SK-N-MC (cell line): ENCODE data around the gene IGFL1.
"Not testable (repeated sequence)": the region's sequence is repeated elsewhere in the genome, so short reads cannot be mapped to it uniquely, and the experiment has no call there.

Experiments used
- DNase-seq: peaks from one replicate; pipeline ENCODE4 v3.0.0-alpha.2; 2011; ENCODE audit warnings: low read depth, low spot score
- H3K27ac ChIP-seq: fragments of 200-600 bp; sonication (generic); 2 replicates; pipeline ENCODE4 v1.5.1; 2016; ENCODE audit warnings: mixed run types
- H3K36me3 ChIP-seq: fragments of 200-600 bp; sonication (generic); 2 replicates; pipeline ENCODE4 v1.6.1; 2017; ENCODE audit warnings: antibody characterized with exemption, low read length, mixed read lengths; ENCODE audit not compliant: insufficient read depth
- H3K4me3 ChIP-seq: fragments of 200-600 bp; sonication (generic); 2 replicates; pipeline ENCODE4 v1.5.1; 2016
- H3K9ac ChIP-seq: fragments of 200-600 bp; sonication (generic); 2 replicates; pipeline ENCODE4 v1.8.0; 2017; ENCODE audit warnings: mixed run types, mixed read lengths; ENCODE audit not compliant: insufficient read length
- H3K9me3 ChIP-seq: fragments of 200-600 bp; sonication (generic); 2 replicates; pipeline ENCODE4 v1.6.1; 2017; ENCODE audit warnings: low read depth, mild to moderate bottlenecking, antibody characterized with exemption, low read length, moderate library complexity, mixed read lengths
- EZH2 ChIP-seq: fragments of 200-600 bp; sonication (generic); IDR thresholded peaks from one replicate; pipeline ENCODE4 v1.6.1; 2017; ENCODE audit warnings: antibody characterized with exemption
- FOXP2 ChIP-seq: optimal IDR thresholded peaks from 2 replicates; pipeline ENCODE3; 2011; ENCODE audit warnings: mild to moderate bottlenecking, moderate library complexity; ENCODE audit not compliant: insufficient read depth; ENCODE audit errors: extremely low read length, control extremely low read depth
- POLR2AphosphoS5 ChIP-seq: IDR thresholded peaks from 2 replicates; pipeline ENCODE4 v1.6.1; 2012; ENCODE audit warnings: mild to moderate bottlenecking, low read depth, low read length, borderline replicate concordance

IGFL1 gene

DNA sequence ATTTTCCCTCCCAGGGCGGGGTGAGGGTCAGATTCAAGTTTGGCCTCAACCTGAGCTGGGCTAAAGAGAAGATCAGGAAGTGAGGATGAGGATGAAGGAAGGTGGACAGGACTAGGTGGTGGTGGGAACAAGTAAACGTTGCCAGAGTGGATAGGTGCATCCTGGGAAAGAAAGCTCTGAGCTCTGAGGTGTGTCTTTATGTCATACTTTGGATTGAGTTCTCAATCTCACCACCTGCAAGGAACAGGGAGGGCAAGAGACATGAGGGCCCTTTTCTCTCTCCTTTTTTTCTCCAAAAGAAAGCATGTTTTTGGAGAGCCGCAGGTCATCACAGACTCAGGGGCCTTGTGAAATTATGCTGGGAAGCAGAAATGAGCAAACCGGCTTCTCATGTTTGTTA, 38.2 kb upstream of the IGFL1 start:
- no peak for DNase-seq
- no peaks in the 10 kb centered on the region for H3K36me3 ChIP-seq
- no peak overlapping the region for H3K27ac ChIP-seq
- H3K4me3 ChIP-seq, result no peak overlapping the region
- H3K9ac ChIP-seq, result no peak overlapping the region
- TF ChIP-seq POLR2AphosphoS5, result no peak
- TF ChIP-seq EZH2, result no peak
- no peak for TF ChIP-seq FOXP2
- no peaks in the 10 kb centered on the region for H3K9me3 ChIP-seq

DNA sequence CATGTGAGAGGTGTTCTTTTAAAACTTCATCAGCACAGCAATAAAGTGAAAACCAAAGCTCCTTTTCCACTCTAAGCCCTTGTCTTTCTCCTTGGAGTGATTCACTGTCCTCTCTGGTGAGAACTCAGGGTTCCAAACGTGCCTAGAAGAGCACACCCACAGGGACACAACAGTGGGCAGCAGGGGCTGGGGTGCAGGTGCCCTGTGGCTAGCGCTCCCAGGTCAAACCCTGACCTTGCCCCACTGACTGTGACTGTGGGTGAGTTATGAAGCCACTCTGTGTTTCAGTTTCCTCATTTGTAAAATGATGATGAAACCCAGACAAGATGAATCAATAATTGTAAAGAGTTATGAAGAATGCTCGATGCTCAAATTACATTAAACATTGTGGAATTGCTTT, 37.6 kb upstream of the IGFL1 start:
- Histone ChIP-seq H3K36me3 (no peaks in the 10 kb centered on the region), H3K9ac (no peak overlapping the region), H3K4me3 (no peak overlapping the region), H3K27ac (no peak overlapping the region), H3K9me3 (no peaks in the 10 kb centered on the region)
- TF ChIP-seq EZH2 (no peak), POLR2AphosphoS5 (no peak), FOXP2 (no peak)
- no peak for DNase-seq

DNA sequence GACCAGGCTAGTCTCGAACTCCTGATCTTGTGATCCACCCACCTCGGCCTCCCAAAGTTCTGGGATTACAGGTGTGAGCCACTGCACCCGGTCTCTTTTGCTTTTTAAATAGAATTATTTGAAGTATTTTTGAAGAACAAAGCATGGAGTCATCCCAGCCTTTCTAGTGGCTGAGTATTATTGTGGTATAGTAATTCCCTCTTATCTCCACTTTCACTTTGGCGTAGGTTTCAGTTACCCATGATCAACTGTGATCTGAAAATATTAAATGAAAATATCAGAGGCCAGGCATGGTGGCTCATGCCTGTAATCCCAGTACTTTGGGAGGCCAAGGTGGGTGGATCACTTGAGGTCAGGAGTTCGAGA, 36.9 kb upstream of the IGFL1 start:
- not testable (repeated sequence) for H3K9ac ChIP-seq, H3K36me3 ChIP-seq, H3K4me3 ChIP-seq, DNase-seq, H3K9me3 ChIP-seq, H3K27ac ChIP-seq

DNA sequence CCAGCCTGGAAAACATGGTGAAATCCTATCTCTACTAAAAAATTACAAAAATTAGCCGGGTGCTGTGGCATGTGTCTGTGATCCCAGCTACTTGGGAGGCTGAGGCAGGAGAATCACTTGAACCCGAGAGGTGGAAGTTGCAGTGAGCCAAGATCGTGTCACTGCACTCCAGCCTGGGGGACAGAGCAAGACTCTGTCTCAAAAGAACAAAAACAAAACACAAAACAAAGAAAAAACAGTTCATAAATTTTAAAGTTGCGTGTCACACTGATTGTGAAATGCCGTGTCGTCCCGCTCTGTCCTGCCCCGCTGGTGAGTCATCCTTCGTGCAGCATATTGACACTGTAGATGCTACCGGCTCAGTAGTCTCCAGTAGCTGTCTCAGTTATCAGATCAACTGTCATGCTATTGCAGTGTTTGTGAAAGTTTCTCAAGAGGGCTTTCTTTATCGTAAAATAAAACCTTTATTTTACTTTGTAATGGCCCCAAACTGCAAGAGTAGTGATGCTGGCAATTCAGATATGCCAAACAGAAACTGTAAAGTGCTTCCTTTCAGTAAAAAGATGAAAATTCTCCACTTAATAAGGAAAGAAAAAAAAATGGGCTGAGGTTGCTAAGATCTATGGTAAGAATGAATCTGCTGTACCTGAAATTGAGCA, 36.4 kb upstream of the IGFL1 start:
- Histone ChIP-seq H3K9ac (no peak overlapping the region), H3K9me3 (no peaks in the 10 kb centered on the region), H3K27ac (no peak overlapping the region), H3K36me3 (no peaks in the 10 kb centered on the region), H3K4me3 (no peak overlapping the region)
- no peak for DNase-seq
- TF ChIP-seq POLR2AphosphoS5, result no peak
- TF ChIP-seq EZH2, result no peak

DNA sequence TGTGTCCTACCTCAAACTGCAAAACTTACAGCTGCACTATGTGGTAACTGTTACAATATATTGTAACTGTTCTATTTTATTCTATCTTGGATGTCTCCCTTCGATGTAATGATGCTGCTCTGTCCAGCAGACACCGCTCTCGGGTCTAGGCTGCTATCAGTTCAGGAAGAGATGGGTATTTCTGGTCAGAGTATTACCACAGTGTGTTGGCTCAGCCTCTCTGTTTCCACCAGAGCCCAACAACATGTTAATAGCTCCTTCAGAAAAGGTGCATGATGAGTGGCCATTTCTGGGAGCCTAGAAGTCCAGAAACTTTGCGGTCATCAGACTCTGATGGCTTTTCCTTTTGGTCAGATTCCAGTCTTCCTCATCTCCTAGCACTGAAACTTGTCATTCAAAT, 35.9 kb upstream of the IGFL1 start:
- H3K36me3 ChIP-seq, result no peaks in the 10 kb centered on the region
- no peak overlapping the region for H3K4me3 ChIP-seq
- no peak overlapping the region for H3K9ac ChIP-seq
- no peaks in the 10 kb centered on the region for H3K9me3 ChIP-seq
- H3K27ac ChIP-seq, result no peak overlapping the region
- TF ChIP-seq FOXP2, result no peak
- TF ChIP-seq POLR2AphosphoS5, result no peak
- no peak for TF ChIP-seq EZH2
- no peak for DNase-seq

DNA sequence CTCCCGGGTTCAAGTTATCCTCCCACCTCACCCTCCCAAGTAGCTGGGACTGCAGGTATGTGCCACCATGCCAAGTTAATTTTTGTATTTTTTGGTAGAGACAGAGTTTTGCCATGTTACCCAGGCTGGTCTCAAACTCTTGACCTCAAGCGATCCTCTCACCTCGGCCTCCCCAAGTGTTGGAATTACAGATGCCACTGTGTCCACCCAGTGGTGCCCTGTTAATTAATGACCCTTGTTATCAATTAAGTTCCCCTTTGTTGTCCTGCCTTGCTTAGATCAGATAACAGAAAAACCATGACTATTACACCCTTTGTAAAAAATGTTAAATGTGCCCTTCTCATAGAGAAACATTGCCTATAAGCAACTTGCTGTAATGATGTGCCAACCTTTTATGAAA, 34.4 kb upstream of the IGFL1 start:
- Histone ChIP-seq H3K9me3 (no peaks in the 10 kb centered on the region), H3K36me3 (no peaks in the 10 kb centered on the region), H3K27ac (no peak overlapping the region), H3K4me3 (no peak overlapping the region), H3K9ac (no peak overlapping the region)
- TF ChIP-seq POLR2AphosphoS5, result no peak
- TF ChIP-seq EZH2, result no peak
- no peak for TF ChIP-seq FOXP2
- DNase-seq, result no peak

DNA sequence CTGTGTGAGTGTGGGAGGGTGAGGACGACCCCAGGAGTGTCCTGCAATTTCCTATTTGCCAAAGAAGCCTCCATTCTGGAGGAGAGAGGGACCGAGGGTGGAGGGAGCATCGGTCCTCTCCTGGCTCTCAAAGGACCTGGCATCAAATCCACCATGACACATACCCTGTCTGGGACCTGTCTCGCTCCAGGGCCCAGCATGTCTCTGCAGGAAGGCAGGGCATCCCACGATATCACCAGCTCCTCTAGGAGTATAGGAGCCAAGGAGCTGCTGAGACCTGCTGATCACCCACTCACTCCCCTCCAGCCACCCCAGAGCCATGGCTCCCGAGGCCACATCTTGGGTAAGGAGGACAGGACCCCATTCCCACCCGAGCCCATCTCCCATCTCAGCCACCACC, 33.6 kb upstream of the IGFL1 start:
- not testable (repeated sequence) for DNase-seq, H3K27ac ChIP-seq, H3K36me3 ChIP-seq, H3K4me3 ChIP-seq, H3K9ac ChIP-seq, H3K9me3 ChIP-seq

DNA sequence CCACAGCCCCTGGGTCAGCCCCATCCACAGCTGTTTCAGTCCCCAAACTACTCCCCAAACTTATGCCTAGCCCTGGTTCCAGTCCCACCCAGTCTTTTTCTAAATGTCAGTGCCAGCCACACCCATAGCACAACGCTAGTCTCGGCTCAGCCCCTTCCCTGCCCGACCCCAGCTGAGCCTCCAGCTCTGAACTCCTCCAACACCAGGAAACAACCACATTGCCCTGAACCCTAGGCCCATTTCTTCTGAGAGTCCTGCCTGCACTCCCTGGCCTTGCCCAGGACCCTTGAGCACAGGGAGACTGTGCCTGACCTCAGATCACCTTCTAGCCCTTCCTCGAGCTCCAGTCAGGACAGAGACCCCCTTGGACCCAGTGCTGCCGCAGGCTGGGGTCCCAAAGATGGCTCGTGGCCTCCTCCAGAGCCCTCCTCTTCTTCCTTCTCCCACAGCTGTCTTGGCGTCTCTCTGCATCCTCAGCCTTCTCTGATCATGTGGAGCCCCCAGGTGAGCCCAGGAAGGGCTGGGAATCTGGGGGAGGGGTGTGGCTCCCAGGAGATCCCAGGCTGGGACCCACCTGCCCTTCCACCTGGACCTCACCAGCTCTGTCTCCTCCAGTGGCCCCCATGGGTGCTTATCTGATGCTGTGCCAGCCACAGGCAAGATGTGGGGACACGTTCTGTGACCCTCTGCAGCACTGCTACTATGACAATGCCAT, 33.0 kb upstream of the IGFL1 start:
- Histone ChIP-seq H3K36me3 (no peaks in the 10 kb centered on the region), H3K9ac (no peak overlapping the region), H3K27ac (no peak overlapping the region), H3K4me3 (no peak overlapping the region), H3K9me3 (no peaks in the 10 kb centered on the region)
- TF ChIP-seq POLR2AphosphoS5 (no peak), EZH2 (no peak), FOXP2 (no peak)
- DNase-seq, result no peak

DNA sequence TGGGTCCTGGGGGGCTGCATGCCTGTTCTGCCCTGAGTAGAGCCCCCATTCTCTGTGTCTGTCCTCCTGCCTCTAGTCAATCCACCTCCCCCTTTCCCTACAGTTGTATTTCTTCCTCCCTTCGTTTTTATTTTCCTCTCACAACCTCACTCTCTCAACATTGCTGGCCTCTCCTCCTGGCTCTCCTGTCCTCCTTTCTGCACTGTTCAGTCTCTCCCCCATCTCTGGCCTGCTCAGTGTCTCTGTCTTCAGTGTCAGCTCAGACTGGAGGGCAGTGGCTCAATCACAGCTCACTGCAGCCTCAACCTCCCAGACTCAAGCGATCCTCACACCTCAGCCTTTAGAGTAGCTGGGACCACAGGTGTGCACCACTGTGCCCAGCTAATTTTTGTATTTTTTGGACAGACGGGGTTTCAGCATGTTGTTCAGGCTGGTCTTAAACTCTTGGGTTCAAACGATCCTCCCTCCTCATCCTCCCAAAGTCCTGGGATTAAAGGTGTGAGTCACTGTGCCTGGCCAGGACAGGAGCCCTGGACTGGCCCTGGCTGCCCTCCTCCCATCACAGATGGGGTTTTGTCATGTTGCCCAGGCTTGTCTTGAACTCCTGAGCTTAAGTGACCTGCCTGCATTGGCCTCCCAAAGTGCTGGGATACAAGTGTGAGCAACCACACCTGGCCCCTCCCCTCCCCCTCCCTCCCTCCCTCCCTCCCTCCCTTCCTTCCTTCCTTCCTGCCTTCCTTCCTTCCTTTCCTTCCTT, 32.0 kb upstream of the IGFL1 start:
- no peak for TF ChIP-seq FOXP2
- TF ChIP-seq POLR2AphosphoS5, result no peak
- no peak for TF ChIP-seq EZH2
- Histone ChIP-seq H3K36me3 (no peaks in the 10 kb centered on the region), H3K27ac (no peak overlapping the region), H3K4me3 (no peak overlapping the region), H3K9me3 (no peaks in the 10 kb centered on the region), H3K9ac (no peak overlapping the region)
- DNase-seq, result no peak
